HepG2 (cell line): ENCODE measurements around the gene YPEL3.

Experiments used
- EZH2 ChIP-seq: conservative IDR thresholded peaks from 2 replicates; pipeline ENCODE4 v1.6.1; 2012; ENCODE audit warnings: mild to moderate bottlenecking, low read depth, low read length, moderate library complexity
- GATA4 ChIP-seq: sonication (generic); IDR thresholded peaks from 2 replicates; pipeline ENCODE4 v1.6.1; 2016; ENCODE audit warnings: antibody characterized with exemption, low read depth, borderline replicate concordance
- HES4 ChIP-seq: sonication (generic); formaldehyde crosslinking; IDR thresholded peaks from 2 replicates; pipeline ENCODE4 v1.9.0; 2021; ENCODE audit warnings: mild to moderate bottlenecking, missing genetic modification reagents, borderline replicate concordance
- POLR2A ChIP-seq, 2 experiments: IDR thresholded peaks; 2 replicates each; pipeline ENCODE4 v1.6.1; 2011; ENCODE audit warnings: low read depth in 2 of 2, low read length in 2 of 2, mild to moderate bottlenecking in 1 of 2, moderate library complexity in 1 of 2; ENCODE audit not compliant: insufficient read depth in 1 of 2
- REST ChIP-seq, 2 experiments: IDR thresholded peaks; 2 replicates each; pipeline ENCODE4 v1.6.1; 2011 to 2012; ENCODE audit warnings: low read length in 2 of 2, borderline replicate concordance in 1 of 2, low read depth in 1 of 2, mild to moderate bottlenecking in 1 of 2, moderate library complexity in 1 of 2
- RFX1 ChIP-seq: fragments of 450-650 bp; IDR thresholded peaks from 2 replicates; pipeline ENCODE4 v1.6.1; 2017
- SMAD3 ChIP-seq: sonication (generic); formaldehyde crosslinking; IDR thresholded peaks from 2 replicates; pipeline ENCODE4 v1.4.0; 2020; ENCODE audit warnings: missing genetic modification reagents
- ZNF414 ChIP-seq: sonication (generic); formaldehyde crosslinking; IDR thresholded peaks from 2 replicates; pipeline ENCODE4 v1.5.0; 2020; ENCODE audit warnings: missing genetic modification reagents

- TF ChIP-seq HES4 (CRISPR knock-in tag) (no peak), EZH2 (no peak), REST (IDR thresholded peaks at IDR 0.05; ENCODE audit: borderline replicate concordance in 1 of 2, low read depth in 1 of 2, low read length in 2 of 2) (no peak), RFX1 (no peak), POLR2A (IDR thresholded peaks at IDR 0.05; ENCODE audit: insufficient read depth in 1 of 2, low read depth in 2 of 2, low read length in 2 of 2) (no peak), SMAD3 (CRISPR knock-in tag) (no peak), GATA4 (no peak), ZNF414 (no peak)
Observed at GRCh38 chr16:30104090-30104489, 8.1 kb upstream of the YPEL3 start.
